SKM-1 treated with dmso at 0.1 percent for 144 hours (cell line): ENCODE data around the gene RYR1.
A peak's percentile ranks its signal among the peaks of the same experiment; 100 is the strongest.
"Not testable (repeated sequence)": the region's sequence is repeated elsewhere in the genome, so short reads cannot be mapped to it uniquely, and the experiment has no call there.

Source experiments
- DNase-seq: peaks from one replicate; lab custom pipeline; 2025; ENCODE audit not compliant: unreplicated experiment; lab: John Stamatoyannopoulos, UW

Gene RYR1

DNA sequence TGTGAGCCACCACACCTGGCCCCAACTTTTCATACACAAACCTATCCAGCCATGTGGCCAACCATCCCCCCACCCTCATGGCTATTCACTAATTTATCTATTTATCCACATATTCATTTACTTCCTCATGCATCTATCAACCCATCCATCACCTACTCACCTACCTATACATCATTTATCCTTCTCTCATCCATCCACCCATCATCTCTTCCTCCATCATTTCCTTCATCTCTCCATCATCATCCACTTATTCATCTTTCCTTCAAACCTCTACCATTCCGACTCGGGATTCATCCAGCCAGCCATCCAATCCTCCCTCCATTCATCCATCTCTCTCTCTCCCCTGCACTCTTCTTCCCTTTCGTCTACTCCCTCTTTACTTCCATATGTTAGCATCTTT lies 54.6 kb downstream of the RYR1 start:
- DNase-seq, result no peak

DNA sequence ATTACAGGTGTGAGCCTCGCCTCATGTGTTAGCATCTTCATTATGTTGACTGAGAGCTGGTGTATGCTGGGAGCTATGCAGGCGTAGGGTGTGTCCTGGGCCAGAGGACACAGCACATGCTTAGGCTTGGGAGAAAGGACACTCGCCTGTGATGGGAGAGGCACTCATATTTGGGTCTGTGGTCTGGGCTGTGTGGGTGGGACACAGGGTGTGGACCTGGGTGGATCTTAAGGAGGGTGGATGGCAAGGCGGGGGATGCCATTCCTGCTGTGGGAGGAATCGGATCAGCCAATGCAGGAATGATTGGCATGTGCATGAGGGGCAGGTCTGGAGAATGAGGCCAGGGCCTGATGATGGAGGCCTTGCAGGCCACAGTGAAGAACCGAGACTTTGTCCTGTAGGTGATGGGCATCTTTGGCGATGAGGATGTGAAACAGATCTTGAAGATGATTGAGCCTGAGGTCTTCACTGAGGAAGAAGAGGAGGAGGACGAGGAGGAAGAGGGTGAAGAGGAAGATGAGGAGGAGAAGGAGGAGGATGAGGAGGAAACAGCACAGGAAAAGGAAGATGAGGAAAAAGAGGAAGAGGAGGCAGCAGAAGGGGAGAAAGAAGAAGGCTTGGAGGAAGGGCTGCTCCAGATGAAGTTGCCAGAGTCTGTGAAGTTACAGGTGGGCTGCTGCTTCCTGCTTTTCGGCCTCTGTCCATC lies 55.4 kb downstream of the RYR1 start:
- no peak for DNase-seq

DNA sequence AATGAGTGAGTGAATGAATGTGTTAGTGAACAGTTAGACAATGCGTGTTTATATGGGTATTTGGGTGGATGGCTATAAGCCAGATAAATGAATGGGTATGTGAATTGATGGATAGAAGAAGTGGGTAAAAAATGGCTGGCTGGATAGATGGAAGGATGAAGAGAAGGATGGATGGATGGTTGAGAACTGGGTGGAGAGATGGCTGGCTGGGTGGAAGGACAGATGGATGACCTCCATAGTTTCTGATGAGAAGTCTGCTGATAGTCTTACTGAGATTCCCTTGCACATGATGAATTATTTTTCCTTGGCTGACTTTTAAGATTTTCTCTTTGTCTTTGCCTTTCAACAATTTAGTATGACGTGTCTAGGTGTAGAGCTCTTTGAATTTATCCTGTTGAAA lies 57.4 kb downstream of the RYR1 start:
- DNase-seq, result no peak

GRCh38 chr19:38492181-38492813 lies 58.8 kb downstream of the RYR1 start:
- DNase-seq, result no peak

GRCh38 chr19:38494379-38494778 lies 60.9 kb downstream of the RYR1 start:
- DNase-seq, result no peak

DNA sequence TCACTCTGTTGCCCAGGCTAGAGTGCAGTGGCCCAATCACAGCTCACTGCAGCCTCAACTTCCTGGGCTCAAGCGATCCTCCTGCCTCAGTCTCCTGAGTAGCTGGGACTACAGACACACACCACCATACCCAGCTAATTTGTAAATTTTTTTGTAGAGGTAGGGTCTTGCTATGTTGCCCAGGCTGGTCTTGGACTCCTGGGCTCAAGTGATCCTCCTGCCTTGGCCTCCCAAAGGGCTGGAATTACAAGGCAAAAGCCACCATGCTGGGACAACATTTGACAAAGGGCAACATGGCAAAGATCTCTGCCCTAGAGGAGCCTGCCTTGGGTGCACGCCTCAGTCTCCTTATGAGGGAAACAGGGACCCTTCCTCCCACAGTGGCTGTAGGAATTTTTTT lies 61.9 kb downstream of the RYR1 start:
- not testable (repeated sequence) for DNase-seq

DNA sequence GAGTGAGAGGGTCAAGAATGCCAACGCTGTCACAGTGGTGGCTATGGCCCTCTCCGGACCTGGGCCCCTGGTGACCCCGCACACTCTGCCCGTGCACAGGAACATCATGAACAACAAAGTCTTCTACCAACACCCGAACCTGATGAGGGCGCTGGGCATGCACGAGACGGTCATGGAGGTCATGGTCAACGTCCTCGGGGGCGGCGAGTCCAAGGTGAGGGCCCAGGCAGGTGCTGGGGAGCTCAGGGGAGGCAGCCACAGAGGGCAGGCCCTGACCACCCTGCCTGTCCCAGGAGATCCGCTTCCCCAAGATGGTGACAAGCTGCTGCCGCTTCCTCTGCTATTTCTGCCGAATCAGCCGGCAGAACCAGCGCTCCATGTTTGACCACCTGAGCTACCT lies 62.6 kb downstream of the RYR1 start:
- DNase-seq, result no peak

GRCh38 chr19:38496603-38497487 lies 63.4 kb downstream of the RYR1 start:
- no peak for DNase-seq

DNA sequence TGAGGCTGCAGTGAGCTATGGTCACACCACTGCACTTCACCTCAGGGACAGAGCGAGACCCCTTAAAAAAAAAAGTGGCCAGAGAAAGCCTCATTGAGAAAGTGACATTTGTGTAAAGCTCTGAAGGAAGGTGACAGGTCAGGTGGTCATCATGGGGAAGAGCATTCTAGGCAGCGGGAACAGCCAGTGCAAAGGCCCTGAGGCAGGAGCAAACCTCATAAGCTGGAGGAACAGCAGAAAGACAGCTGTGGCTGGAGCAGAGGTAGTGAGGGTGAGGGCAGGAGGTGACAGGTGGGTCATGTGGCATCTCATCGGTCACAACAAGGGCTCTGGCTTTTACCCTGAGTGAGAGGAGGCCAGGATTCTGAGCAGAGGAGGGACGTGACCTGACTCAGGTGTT lies 64.4 kb downstream of the RYR1 start:
- no peak for DNase-seq

GRCh38 chr19:38499532-38499931 lies 66.0 kb downstream of the RYR1 start:
- no peak for DNase-seq

DNA sequence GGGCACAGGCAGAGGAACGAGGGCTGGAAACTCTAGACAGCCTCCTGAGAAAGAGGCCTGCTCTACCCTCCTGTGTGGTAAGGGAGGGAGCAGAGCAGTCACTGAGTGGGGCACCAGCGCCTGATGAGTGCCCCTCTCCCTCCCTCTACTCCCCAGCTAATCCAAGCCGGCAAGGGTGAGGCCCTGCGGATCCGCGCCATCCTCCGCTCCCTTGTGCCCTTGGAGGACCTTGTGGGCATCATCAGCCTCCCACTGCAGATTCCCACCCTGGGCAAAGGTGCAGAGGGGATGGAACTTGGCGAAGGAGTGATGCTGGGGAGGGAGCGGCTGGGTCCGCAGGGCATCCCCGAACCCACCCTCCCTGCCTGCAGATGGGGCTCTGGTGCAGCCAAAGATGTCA lies 67.0 kb downstream of the RYR1 start:
- no peak for DNase-seq

GRCh38 chr19:38502410-38503076 lies 69.1 kb downstream of the RYR1 start:
- DNase-seq, result no peak

DNA sequence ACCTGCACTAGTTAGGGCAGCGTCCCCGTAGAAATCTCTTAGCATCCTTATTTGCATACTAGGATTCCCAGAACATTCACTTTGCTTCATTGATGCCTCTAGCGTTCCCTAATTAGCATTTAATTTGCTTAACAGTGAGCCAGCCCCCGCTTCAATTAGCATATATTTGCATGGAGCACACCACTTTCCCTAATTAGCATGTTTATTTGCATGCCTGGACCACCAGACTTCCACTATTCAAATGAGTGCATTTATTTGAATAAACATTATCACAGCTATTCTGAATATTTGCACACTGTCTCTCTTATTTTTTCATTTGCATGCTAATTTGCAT lies 69.6 kb downstream of the RYR1 start:
- DNase-seq, result no peak

DNA sequence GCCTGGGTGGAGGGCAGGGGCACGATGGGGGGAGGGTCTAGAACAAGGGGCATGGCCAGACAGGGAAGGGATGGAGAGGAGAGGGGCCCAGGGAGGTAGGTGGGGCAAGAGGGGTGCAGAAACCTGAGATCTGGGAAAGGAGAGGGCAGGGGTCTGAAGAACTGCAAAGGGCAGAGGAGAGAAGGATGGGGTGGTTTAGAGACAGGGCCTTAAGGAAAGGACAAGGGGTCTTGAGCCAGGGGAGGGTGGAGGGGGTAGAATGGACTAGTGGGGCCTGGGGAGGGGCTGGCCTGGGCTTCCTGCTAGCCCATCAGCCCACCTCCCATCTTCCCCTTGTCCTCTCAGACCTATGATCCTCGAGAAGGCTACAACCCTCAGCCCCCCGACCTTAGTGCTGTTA lies 72.5 kb downstream of the RYR1 start:
- DNase-seq, result no peak

DNA sequence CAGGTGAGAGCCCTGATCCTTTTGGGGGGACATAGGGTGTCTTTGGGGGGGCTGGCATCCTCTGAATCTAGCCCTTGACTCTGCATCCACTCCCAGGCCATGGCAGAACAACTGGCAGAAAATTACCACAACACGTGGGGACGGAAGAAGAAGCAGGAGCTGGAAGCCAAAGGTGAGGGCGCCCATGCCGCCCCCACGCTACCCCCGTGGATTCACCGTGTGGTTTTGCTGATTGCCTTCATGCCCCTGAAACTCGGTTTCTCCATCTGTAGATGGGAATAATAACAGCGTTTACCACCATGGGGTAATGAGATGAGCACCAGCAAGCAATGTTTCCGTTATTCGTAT lies 72.9 kb downstream of the RYR1 start:
- DNase-seq, result no peak

GRCh38 chr19:38506723-38507550 lies 73.4 kb downstream of the RYR1 start:
- DNase-seq, result peak; percentile 31

DNA sequence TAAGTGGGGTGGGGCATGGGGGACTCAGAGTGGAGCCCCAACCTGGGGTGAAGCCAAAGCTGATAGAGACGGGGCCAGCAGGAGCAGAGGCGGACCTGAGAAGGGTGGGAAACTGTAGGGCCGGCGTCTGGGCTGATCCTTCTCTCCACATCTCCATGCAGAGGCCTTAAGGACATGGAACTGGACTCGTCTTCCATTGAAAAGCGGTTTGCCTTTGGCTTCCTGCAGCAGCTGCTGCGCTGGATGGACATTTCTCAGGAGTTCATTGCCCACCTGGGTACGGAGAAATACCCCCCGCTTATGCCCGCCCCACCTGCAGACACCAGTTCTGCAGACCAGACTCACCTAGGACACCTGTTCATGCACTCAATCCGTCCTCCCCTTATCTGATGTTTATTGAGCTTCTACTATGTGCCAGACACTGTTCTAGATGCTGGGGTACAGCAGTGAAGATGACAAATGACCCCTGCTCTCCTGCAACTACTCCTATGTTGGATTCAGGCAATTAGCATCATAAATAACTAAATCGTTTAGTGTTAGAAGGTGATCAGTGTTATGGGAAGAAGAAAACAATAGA lies 74.1 kb downstream of the RYR1 start:
- no peak for DNase-seq

DNA sequence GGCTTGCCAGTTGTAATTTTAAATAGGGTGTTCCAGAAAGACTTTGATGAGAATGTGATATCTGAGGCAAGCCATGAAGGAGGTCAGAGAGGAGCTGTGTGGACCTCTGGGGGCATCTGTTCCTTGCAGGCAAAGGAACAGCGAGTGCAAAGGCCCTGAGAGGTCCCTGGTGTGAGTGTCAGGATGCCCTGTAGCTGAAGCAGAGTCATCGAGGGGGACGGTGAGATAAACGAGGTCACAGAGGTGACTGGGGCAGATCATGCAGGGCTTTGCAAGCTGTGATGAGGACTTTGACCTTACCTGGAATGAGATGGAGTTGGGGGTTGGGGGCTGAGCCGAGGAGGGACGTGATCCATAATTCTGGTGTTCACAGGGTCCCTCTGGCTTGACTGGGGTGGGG lies 75.0 kb downstream of the RYR1 start:
- DNase-seq, result no peak

DNA sequence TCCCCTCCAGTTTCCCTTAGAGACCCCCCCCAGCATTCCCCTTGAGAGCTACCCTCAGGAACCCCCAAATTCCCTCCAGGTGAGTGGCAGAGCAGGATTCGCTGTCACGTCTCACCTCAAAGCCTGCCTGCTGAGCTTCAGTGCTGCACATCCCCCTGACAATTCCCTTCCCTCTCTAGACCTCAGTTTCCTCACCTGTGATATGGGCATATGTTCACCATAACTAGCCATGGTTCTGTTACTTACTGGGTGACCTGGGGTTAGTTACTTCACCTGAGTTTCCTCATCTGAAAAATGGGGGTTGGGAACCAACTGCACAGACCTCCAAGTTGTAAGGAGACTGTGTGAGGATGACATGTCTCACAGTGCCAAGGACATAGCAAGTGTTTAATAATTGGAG lies 75.5 kb downstream of the RYR1 start:
- DNase-seq, result no peak

DNA sequence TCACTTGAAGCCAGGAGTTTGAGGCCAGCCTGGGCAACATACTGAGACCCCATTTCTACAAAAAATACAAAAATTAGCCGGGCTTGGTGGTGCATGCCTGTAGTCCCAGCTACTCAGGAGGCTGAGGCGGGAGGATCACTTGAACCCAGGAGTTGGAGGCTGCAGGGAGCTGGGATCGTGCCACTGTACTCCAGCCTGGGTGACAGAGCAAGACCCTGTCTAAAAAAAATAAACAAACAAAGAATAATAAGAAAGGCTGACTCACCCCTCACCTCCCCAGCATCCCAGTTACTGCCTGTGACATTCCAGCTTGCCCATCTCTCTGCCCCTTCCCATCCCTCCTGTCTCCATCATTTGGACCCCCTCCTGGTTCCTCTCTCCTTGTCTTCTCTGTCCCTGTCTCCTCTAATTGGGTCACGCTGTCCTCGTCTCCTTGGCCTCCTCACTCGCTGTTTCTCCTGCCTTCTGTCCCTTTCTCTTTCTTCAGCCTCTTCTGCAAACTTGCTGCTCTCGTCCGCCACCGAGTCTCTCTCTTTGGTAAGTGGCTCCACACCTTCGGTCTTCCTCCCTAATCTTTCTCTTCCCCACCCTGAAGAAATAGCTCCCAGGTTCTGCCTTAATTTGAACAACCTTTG lies 77.7 kb downstream of the RYR1 start:
- DNase-seq, result no peak
